ENCODE data around the gene SLC39A12.

SLC39A12 gene

DNA sequence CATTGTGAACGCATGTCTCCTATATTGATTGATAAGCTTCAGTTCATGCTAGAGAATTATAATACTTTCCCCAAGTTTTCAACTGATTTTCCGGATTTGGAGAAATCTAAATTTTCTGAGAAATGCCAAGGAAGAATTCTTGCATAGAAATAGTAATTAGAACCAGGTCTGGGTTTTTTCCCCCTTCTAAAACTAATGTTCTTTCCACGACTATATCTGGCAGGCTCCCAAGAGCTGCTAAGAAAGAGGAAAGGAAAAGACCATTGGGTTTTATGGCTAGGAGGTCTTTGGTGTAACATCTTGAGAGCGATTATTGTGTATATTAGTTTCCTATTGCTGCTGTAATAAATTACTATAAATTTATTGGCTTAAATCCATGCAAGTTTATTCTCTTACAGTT is 116.7 kb downstream of the SLC39A12 start:
- Mint-ChIP-seq H3K4me3 (no peak overlapping the region), H3K36me3 (no peaks in the 10 kb centered on the region), H3K27me3 (peaks cover 14% of the 10 kb centered on the region), H3K9me3 (no peaks in the 10 kb centered on the region), H3K27ac (no peak overlapping the region), H3K4me1 (no peaks in the 10 kb centered on the region)
- ATAC-seq = no peak

DNA sequence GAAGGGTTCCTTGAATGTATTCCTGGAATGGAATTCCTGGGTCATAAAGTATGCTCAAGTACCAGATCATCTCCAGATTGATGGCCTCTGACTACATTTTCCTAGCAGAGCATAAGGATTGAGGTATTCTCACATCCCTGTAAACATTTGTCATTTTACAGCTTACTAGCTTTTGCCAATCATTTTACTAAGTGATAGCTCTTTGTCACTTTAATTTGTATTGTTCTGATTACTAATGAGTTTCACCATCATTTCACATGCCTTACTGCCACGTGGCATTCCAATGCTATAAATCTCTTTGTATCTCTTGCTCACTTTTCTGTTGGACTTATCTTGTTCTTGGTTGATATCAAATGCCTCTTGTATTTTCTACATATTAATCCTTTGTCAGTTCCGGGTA is 119.9 kb downstream of the SLC39A12 start:
- no peak for ATAC-seq
- Mint-ChIP-seq H3K27ac (no peak overlapping the region), H3K36me3 (no peaks in the 10 kb centered on the region), H3K4me1 (no peaks in the 10 kb centered on the region), H3K9me3 (no peaks in the 10 kb centered on the region), H3K27me3 (peaks cover 14% of the 10 kb centered on the region), H3K4me3 (no peak overlapping the region)

DNA sequence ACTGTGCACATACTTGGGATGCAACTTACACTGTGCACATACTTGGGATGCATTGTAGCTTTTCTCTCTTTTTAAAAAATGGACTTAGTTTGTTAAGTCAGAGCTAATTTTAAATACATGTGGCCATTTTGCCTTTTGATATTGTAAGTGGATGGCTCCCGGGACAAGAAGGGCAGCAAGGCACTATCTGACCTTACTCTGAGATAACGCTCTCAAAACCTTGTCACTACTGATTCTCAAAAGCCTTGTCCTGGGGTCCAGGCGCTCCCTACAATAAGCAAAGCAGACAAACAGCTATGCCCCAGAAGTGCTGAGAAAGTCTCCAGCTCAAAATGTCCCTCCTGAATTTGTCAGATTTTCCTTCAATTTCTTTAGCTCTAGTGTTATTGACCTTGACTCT is 121.6 kb downstream of the SLC39A12 start:
- H3K27me3 Mint-ChIP-seq = peaks cover 14% of the 10 kb centered on the region
- H3K4me3 Mint-ChIP-seq = no peak overlapping the region
- H3K4me1 Mint-ChIP-seq = no peaks in the 10 kb centered on the region
- H3K27ac Mint-ChIP-seq = no peak overlapping the region
- no peak for ATAC-seq
- H3K36me3 Mint-ChIP-seq = no peaks in the 10 kb centered on the region
- H3K9me3 Mint-ChIP-seq = no peaks in the 10 kb centered on the region

DNA sequence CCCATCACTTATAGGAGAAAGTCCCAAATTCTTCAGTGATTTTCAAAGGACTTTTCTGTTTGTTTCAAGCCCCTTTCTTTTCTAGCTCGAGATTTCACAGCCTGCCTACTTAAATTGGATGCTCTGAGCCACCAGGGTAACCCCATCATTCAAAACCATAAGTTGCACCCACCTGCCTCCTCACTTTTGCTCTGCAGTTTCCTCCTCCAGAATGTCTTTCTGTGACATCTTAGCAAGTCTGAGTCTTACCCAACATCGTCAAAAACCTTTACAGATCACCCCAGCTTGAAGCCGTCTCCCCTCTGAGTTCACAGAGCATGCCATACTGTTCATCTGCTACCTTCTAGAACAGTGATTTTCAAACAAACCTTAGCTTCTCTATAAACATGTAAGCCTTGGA is 124.2 kb downstream of the SLC39A12 start:
- no peaks in the 10 kb centered on the region for H3K36me3 Mint-ChIP-seq
- H3K4me1 Mint-ChIP-seq = no peaks in the 10 kb centered on the region
- ATAC-seq = no peak
- no peak overlapping the region for H3K4me3 Mint-ChIP-seq
- H3K9me3 Mint-ChIP-seq = no peaks in the 10 kb centered on the region
- no peak overlapping the region for H3K27ac Mint-ChIP-seq
- peaks cover under 1% of the 10 kb centered on the region for H3K27me3 Mint-ChIP-seq

DNA sequence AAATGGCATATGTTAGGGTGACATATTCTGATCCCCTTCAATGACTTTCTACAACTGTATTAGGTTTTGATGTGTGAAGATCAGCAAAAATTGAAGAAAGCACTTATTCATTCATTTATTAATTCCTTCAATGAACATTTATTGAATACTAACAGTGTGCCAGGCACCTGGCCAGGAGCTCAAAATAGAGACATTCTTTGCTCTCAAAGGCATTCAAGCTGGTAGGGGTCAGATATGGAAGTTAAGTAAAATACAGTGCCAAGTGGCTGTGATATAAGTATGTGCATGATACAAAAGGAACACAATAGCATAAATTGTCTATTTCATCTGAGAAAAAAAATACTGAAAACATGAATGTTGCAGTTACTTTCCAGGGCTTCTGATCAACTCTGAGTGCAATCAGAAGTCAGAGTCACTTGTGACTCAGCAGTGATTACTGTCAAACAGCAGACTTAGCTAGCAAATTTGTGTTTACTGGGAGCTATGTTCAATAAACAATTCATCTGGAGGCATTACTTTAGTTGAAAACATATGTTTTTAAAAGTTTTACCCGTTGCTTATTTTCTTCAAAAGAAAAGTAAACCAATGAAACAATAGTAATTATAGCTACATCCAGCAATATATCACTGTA is 128.1 kb downstream of the SLC39A12 start:
- H3K27me3 Mint-ChIP-seq = no peaks in the 10 kb centered on the region
- peaks cover 10% of the 10 kb centered on the region for H3K9me3 Mint-ChIP-seq
- no peaks in the 10 kb centered on the region for H3K36me3 Mint-ChIP-seq
- H3K27ac Mint-ChIP-seq = no peak overlapping the region
- no peak overlapping the region for H3K4me3 Mint-ChIP-seq
- H3K4me1 Mint-ChIP-seq = no peaks in the 10 kb centered on the region
- ATAC-seq = no peak

GRCh38 chr10:18082381-18082780 is 130.7 kb downstream of the SLC39A12 start:
- Mint-ChIP-seq H3K27me3 (no peaks in the 10 kb centered on the region), H3K9me3 (peaks cover 10% of the 10 kb centered on the region), H3K4me3 (no peak overlapping the region), H3K4me1 (no peaks in the 10 kb centered on the region), H3K27ac (no peak overlapping the region), H3K36me3 (no peaks in the 10 kb centered on the region)
- ATAC-seq = no peak

DNA sequence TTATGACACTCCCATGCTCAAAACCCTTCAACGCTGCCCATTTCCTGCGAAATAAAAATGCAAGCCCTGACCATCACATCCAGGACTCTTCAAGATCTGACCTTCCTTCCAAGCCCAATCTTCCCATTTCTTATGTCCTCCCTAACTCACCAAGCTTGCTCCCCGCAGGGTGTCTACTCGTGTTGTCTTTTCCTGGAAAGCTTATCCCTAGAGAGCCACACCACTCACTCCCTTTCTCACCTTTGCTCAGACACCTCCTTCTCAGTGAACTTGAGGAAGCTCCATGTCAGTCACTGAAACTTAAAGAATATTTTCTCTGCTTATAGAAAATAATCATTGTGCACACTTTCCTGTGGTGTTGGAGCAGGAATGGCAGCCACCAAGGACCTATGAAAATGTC is 134.1 kb downstream of the SLC39A12 start:
- Mint-ChIP-seq H3K9me3 (peaks cover 13% of the 10 kb centered on the region), H3K4me1 (no peaks in the 10 kb centered on the region), H3K27me3 (no peaks in the 10 kb centered on the region), H3K36me3 (no peaks in the 10 kb centered on the region), H3K27ac (no peak overlapping the region), H3K4me3 (no peak overlapping the region)
- no peak for ATAC-seq

DNA sequence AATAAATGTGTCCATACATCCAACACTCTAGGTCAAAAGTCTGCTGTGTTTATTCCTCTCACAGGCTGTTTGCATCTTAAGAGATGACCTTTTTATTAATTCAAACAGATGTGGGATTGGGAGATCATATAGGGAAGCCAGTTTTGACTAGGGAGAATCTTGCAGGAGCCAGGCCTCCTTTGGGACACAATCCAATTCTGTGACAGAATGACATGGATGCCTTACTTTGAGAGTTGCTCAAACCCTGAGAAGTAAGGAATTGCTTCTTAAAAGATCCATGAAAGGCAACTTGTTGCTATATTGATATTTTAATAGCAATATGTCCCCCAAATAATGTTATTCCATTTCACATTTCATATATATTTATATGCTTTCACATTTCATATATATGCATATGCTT is 135.0 kb downstream of the SLC39A12 start:
- H3K27me3 Mint-ChIP-seq = no peaks in the 10 kb centered on the region
- H3K27ac Mint-ChIP-seq = no peak overlapping the region
- no peaks in the 10 kb centered on the region for H3K36me3 Mint-ChIP-seq
- no peaks in the 10 kb centered on the region for H3K4me1 Mint-ChIP-seq
- ATAC-seq = no peak
- H3K9me3 Mint-ChIP-seq = peaks cover 10% of the 10 kb centered on the region
- no peak overlapping the region for H3K4me3 Mint-ChIP-seq

- Mint-ChIP-seq H3K36me3 (no peaks in the 10 kb centered on the region), H3K4me1 (no peaks in the 10 kb centered on the region), H3K9me3 (peaks cover 10% of the 10 kb centered on the region), H3K27ac (no peak overlapping the region), H3K4me3 (no peak overlapping the region), H3K27me3 (no peaks in the 10 kb centered on the region)
- no peak for ATAC-seq
Observed at GRCh38 chr10:18087355-18087754, 135.6 kb downstream of the SLC39A12 start.
